ENCODE measurements around the gene KIF20B. TPM values are rescaled to one million over a fixed set of nuclear protein-coding genes. Genes with fewer than 3 reads are reported as not detected.

KIF20B gene
- total RNA-seq, 2 donors from 2014 or later, result 3.4 to 5.7 TPM

DNA sequence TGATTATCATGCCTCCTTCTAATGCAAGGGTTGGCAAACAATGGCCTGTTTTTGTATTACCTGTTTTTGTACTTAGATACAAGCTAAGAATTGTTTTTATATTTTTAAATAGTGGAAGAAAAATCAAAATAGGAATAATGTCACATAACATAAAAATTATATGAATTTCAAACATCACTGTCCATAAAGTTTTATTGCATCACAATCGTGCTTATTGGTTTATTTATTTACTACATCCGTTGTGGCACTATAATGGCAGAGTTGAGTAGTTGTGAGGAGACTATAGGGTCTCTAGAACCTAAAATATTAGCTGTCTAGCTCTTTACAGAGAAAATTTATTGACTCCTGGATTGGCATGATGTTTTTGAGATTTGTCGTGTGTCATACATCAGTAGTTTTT lies 4.1 kb downstream of the KIF20B start:
- no peaks in the 10 kb centered on the region for H3K9me3 ChIP-seq
- H3K4me3 ChIP-seq, result no peak overlapping the region
- no peak for DNase-seq (ENCODE audit: low spot score)
- H3K27ac ChIP-seq, result no peak overlapping the region
- intact Hi-C loops (cut with DNase I), result no loop called here
- H3K36me3 ChIP-seq, result no peaks in the 10 kb centered on the region
- no peaks in the 10 kb centered on the region for H3K27me3 ChIP-seq (replicated peaks; ENCODE audit: insufficient read depth)
- TF ChIP-seq POLR2AphosphoS5 (IDR thresholded peaks at IDR 0.05), result no peak
- no peak for TF ChIP-seq POLR2A (IDR thresholded peaks at IDR 0.05)
- TF ChIP-seq, protein P1, sequence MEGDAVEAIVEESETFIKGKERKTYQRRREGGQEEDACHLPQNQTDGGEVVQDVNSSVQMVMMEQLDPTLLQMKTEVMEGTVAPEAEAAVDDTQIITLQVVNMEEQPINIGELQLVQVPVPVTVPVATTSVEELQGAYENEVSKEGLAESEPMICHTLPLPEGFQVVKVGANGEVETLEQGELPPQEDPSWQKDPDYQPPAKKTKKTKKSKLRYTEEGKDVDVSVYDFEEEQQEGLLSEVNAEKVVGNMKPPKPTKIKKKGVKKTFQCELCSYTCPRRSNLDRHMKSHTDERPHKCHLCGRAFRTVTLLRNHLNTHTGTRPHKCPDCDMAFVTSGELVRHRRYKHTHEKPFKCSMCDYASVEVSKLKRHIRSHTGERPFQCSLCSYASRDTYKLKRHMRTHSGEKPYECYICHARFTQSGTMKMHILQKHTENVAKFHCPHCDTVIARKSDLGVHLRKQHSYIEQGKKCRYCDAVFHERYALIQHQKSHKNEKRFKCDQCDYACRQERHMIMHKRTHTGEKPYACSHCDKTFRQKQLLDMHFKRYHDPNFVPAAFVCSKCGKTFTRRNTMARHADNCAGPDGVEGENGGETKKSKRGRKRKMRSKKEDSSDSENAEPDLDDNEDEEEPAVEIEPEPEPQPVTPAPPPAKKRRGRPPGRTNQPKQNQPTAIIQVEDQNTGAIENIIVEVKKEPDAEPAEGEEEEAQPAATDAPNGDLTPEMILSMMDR (IDR thresholded peaks at IDR 0.05), result no peak
- H3K4me1 ChIP-seq (replicated peaks), result no peaks in the 10 kb centered on the region
- WGBS, result 87% methylated on average over 3 of the region's 3 CpGs

DNA sequence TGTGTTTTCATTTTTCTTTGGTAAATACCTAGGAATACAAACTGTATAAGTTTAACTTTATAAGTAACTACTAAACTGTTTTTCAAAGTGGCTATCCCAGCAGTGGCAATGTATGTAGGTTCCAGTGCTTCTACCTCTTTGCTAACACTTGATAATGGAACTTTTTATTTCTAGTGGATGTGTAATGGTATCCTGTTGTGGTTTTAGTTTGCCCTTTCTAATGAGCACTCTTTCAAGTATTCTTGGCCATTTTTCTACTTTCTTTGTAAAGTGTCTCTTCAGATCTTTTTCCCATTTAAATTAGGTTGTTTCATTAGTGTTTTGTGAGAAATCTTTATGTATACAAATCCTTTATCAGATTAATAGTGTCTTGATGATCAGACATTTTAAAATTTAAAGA lies 4.6 kb downstream of the KIF20B start:
- intact Hi-C loops (cut with DNase I), result no loop called here
- TF ChIP-seq, protein P1 (IDR thresholded peaks at IDR 0.05), result no peak
- TF ChIP-seq POLR2A (IDR thresholded peaks at IDR 0.05), result no peak
- DNase-seq (ENCODE audit: low spot score), result no peak
- Histone ChIP-seq H3K36me3 (no peaks in the 10 kb centered on the region), H3K4me3 (no peak overlapping the region), H3K27ac (no peak overlapping the region), H3K27me3 (replicated peaks; ENCODE audit: insufficient read depth) (no peaks in the 10 kb centered on the region), H3K4me1 (replicated peaks) (no peaks in the 10 kb centered on the region), H3K9me3 (no peaks in the 10 kb centered on the region)

DNA sequence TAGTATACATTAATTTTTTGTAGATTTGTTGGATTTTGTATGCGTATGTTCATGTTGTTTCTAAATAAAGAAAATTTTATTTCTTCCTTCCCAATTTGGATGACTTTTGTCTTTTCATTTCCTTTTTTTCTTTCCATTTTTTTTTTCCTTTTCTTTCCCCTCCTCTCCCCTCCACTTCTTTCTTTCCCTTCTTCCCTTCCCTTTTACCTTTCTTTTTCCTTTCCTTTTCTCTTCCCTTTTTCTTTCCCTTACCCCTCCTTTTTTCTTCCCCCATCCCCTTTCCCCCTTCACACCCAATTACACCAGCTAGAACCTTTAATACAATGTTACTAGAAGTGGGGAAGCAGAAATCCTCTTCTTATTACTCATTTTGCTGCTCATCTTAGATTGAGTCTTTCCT lies 6.0 kb downstream of the KIF20B start:
- 94% methylated on average over 1 of the region's 1 CpG for WGBS
- intact Hi-C loops (cut with DNase I), result no loop called here
- Histone ChIP-seq H3K27ac (no peak overlapping the region), H3K27me3 (replicated peaks; ENCODE audit: insufficient read depth) (no peaks in the 10 kb centered on the region), H3K4me1 (replicated peaks) (no peaks in the 10 kb centered on the region), H3K4me3 (no peak overlapping the region), H3K36me3 (no peaks in the 10 kb centered on the region), H3K9me3 (no peaks in the 10 kb centered on the region)
- TF ChIP-seq, protein P1 (IDR thresholded peaks at IDR 0.05), result no peak
- TF ChIP-seq POLR2AphosphoS5 (IDR thresholded peaks at IDR 0.05) (no peak), POLR2A (IDR thresholded peaks at IDR 0.05) (no peak)
- DNase-seq (ENCODE audit: low spot score), result no peak

DNA sequence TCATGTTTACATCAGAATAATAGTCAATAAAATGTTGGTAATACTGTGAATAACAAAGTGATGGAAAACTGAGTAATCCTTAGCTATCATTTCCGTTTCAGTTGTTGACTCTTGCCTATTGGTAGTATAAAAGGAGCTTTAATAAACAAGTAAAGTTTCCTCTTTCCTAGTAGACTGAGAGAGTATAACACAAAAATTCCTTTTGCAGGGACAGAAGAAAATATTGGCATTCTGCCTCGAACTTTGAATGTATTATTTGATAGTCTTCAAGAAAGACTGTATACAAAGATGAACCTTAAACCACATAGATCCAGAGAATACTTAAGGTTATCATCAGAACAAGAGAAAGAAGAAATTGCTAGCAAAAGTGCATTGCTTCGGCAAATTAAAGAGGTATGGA lies 9.4 kb downstream of the KIF20B start:
- no peaks in the 10 kb centered on the region for H3K4me1 ChIP-seq (replicated peaks)
- no peak overlapping the region for H3K4me3 ChIP-seq
- no peaks in the 10 kb centered on the region for H3K9me3 ChIP-seq
- H3K27me3 ChIP-seq (replicated peaks; ENCODE audit: insufficient read depth), result no peaks in the 10 kb centered on the region
- DNase-seq (ENCODE audit: low spot score), result no peak
- no peak for TF ChIP-seq POLR2AphosphoS5 (IDR thresholded peaks at IDR 0.05)
- no peaks in the 10 kb centered on the region for H3K36me3 ChIP-seq
- H3K27ac ChIP-seq, result no peak overlapping the region
- intact Hi-C loops (cut with DNase I), result no loop called here
- WGBS, result 87% methylated on average over 3 of the region's 3 CpGs

DNA sequence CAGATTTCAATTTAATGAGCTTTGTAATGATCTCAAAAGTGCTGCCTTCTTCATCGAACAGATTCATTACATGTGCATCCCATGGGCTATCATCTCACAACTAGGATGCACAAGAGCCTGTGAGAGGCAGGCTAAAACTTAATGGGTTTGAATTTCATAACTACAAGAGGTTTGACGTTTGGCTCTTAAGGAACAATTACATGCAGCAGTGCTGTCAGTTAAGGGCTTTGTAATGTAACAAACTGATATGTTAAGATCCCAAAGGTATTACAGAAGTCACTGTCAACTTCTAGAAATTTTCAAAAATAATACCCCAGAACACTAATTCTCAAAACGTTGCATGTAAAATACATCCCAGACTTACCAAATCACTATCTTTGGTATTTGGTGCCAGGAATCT lies 33.2 kb downstream of the KIF20B start:
- intact Hi-C loops (cut with DNase I), result no loop called here
- no peak overlapping the region for H3K4me3 ChIP-seq
- WGBS, result 88% methylated on average over 3 of the region's 3 CpGs

More for the DNA sequence above, 33.2 kb downstream of the KIF20B start:
- no peak overlapping the region for H3K27ac ChIP-seq
- no peaks in the 10 kb centered on the region for H3K4me1 ChIP-seq (replicated peaks)
- no peaks in the 10 kb centered on the region for H3K27me3 ChIP-seq (replicated peaks; ENCODE audit: insufficient read depth)
- no peak for DNase-seq (ENCODE audit: low spot score)
- no peaks in the 10 kb centered on the region for H3K36me3 ChIP-seq
- H3K9me3 ChIP-seq, result no peaks in the 10 kb centered on the region
- TF ChIP-seq POLR2A (IDR thresholded peaks at IDR 0.05), result no peak
- no peak for TF ChIP-seq POLR2AphosphoS5 (IDR thresholded peaks at IDR 0.05)
- TF ChIP-seq, protein P1 (IDR thresholded peaks at IDR 0.05), result no peak

Measured in prostate gland (tissue), 2 donors.